ENCODE results near the gene COQ6.
"Not testable (repeated sequence)": the region's sequence is repeated elsewhere in the genome, so short reads cannot be mapped to it uniquely, and the experiment has no call there.

The COQ6 gene

DNA sequence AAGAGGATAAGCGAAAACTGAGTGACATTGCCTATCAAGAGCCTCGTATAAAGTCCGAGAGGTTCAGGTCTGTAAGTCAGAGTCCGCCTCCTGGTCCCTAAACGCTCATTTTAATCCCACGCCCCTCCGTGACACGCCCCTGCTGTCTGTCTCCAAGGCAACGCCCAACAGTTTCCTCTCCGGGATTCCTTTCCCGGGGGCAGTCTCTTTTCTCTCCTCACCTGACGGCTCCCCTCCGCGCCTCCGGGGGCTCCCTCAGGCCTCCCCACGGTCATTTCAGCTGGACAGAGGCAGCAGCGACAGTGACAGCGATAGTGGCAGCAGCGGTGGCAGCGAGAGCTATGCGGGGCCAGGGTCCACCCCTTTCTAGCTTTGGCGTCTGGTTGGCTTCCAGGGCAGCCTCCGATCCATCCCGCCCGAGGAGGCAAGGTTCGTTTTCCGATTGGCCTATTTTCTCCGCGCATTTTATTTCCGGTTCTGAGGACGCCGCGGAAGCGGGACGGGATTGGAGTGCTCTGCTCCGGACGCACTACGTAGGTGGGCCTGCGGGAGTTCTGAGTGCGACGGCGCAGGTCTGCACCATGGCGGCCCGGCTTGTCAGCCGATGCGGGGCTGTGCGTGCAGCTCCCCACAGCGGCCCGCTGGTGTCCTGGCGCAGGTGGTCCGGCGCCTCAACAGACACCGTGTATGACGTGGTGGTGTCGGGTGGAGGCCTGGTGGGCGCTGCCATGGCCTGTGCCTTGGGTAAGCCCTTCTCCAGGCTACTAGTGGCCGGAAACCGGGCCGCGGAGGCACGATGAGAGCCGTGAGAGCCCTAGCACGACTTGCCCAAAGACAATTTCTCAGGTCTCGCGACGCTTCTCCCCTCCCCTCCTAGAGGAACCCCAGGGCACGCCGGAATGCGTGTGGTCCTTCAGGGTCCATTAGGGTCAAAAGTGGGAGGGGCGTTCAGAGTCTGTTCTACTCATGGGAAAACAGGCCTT lies at the start of gene COQ6, which contains the start of gene FAM161B:
Gene COQ6 (plus strand): TSS at position 551 of the 983 bp plus-strand sequence. CDS start 31 bp downstream, at position 582.
Gene FAM161B (minus strand): TSS at position 343 of the 983 bp plus-strand sequence. CDS start 68 bp downstream, at position 275.
- peak; percentile 98 for DNase-seq

DNA sequence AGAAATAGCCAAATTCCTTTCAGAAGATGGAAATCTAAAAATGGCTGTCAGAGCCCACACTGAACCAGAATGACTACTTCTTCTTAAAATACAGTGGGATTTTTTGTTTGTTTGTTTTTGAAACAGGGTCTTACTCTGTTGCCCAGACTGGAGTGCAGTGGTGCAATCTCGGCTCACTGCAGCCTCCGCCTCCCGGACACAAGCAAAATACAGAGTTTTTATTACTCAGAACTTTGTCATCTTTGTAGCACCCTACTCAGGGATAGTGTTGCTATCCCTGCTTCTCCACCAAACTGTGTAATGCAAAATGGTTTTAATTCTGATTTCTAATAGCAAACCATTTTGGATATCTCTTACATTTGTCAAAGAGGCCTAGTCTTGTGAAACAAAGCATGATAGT lies 47.1 kb upstream of the COQ6 start:
- DNase-seq, result no peak

DNA sequence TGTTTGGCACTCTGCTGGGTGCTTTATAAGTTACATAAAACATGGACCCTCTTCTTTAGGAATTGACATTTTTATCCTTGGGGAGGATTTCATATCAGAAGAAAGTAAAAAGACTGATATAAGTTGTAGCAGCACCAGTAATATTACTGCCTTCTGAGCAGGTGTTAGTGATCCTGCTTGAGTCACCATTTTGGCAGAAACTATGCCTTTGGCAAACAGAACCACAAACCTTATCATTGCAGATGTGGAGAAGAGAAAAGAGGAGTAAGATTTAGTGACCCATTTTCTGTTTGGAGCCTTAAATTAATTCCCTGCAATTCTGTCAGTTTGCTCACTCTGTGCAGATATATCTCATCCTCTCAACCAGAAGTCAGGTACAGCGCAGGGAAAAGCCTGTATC lies 40.4 kb upstream of the COQ6 start:
- DNase-seq, result no peak

DNA sequence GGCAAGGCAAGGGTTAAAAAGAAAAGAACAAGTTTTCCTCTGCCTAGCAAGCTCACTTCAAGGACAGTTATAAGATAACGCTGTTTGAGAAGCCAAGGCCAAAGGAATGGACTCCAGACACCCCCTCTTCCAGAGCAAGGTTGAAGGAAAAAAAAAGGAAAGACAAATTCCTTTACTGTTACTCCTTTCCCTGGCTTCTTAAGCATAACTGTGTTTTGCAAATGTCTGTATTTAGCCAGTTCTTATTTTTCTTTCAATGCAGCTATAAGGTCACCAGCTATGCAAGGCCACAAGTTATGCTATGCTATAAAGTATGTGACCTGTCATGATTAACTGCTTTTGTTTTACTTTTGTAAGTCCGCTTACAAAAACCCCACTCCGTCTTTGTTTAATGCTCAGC lies 36.8 kb upstream of the COQ6 start:
- DNase-seq, result no peak

DNA sequence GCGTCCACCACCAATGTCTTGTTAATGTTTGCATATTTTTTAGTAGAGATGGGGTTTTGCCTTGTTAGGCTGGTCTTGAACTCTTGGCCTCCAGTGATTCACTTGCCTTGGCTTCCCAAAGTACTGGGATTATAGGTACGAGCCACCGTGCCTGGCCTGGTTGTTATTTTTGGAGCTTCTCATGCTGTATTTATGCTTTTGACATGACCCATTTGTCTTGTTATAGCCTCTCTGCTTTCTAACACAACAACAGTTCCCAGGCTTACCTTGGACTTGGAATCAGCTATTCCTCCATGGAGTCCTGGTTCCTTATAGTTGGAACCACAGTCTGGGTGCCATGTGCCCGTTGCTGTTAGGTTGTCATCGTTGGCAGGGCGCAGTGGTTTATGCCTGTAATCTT lies 33.8 kb upstream of the COQ6 start:
- no peak for DNase-seq

DNA sequence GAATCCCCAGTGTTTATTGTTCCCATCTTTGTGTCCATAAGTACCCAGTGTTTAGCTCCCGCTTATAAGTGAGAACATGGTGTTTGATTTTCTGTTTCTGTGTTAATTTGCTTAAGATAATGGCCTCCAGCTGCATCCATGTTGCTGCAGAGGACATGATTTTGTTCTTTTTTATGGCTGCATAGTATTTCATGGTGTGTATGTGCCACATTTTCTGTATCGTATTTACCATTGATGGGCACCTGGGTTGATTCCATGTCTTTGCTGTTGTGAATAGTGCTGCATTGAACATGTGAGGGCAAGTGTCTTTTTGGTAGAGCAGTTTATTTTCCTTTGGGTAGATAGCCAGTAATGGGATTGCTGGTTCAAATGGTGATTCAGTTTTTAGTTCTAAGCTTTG lies 30.6 kb upstream of the COQ6 start:
- DNase-seq, result not testable (repeated sequence)

DNA sequence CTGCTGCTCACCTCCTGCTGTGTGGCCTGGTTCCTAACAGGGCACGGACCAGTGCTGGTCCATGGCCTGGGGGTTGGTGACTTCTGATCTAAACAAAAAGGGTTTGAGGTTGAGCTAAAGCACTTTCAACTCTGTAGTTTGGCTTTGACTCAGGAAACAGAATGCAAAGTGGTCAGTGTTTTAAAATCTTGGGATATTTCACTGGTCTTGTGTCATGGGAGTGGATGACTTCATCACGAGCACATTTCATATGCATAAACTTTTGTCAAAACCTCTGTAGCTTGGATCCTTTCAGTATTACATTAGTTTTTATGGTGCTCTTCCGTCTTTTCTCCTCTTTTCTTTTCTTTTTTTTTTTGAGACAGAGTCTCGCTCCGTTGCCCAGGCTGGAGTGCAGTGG lies 25.8 kb upstream of the COQ6 start:
- no peak for DNase-seq

DNA sequence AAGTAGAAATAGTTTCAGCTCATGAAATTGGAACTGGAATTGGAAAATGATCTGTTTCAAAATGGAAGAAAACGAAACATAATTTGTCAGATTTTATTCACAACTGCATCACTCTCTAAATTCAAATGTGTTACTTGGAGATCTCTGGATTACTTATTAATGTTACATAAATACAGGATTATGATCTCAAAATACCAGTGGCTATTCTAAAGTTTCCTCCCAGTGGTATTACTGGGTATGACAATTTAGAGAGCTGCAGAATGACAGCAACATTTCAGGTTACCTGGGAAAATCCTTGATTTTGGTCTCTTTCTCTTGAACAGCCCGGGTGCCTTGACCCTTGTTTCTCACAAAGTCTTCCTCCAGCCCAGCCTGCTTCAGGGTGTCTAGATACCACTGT lies 14.4 kb upstream of the COQ6 start:
- DNase-seq, result peak; percentile 29 to 35

DNA sequence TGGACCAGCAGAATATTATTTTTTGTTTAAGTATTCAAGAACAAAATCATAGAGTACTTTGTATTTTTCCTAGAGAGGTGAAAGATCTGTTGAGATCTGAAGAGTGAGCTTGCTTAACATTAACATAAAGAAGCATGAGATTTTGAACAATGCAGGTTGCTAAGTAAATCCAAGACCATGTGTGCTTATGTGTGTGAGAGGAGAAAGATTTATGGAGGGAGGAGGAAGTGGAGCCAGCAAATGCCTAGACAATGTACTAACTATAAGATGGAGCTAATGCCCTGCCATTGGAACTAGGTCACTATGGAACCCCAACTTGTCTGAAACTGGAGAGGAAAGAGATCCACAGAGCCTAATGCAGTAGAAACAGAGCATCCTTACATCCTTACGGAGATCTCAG lies 13.6 kb upstream of the COQ6 start:
- DNase-seq, result no peak

DNA sequence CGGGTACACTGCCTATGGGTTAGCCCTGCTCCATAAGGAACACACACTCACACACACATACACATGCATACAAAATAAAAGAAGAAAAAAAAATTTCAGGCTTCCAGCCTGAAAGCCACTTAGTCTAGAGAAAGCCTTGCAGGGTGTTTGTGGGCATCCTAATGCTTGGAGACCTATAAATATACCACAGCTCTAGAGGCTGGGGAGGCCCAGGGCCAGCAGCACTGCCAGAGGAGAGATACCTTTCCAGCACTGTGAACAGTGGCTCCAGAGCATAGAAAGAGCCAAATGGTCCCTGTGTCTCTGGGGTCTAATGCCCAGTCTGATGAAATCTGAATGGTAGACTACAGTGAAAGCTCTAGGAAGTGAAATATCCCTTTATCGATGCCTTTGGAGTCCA lies 13.1 kb upstream of the COQ6 start:
- DNase-seq, result no peak

DNA sequence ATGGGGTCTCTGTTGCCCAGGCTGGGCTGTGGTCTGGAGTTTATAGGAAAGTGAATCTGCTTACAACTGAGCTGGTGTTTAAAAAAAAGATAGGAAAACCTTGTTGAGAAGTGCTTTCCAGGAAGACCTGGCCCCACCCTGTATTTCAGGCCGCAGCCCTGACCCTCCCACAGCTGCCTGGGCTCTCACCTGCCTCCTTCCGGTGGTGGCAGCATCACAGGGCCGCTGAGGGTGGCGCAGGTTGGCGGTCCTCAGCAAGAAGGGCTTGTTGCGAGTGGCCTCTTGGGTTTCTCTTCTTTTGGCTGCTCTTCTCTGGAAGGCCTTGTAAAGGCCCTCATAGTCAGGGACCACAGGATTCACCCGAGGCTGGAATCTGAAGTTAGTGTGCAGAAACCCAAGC lies 7.9 kb upstream of the COQ6 start:
- no peak for DNase-seq

DNA sequence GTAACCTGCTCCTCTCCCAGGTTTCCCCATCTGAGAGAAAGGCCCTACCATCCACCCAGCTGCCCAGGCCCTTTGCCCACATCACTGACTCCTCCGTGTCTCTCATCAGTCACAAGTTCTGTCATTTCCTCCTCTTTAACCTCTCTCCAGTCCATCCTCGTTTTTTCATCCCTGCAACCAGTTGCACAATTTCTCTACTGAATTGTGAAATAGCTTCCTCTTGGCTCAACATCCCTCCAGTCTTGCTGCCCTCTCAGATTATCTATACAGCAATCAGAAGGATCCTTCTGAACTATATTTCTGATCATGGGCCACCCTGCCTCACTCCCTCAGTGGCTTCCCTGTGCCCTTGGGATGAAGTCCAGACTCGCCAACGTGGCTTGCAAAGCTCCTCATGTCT lies 7.0 kb upstream of the COQ6 start:
- peak; percentile 88 to 94 for DNase-seq

DNA sequence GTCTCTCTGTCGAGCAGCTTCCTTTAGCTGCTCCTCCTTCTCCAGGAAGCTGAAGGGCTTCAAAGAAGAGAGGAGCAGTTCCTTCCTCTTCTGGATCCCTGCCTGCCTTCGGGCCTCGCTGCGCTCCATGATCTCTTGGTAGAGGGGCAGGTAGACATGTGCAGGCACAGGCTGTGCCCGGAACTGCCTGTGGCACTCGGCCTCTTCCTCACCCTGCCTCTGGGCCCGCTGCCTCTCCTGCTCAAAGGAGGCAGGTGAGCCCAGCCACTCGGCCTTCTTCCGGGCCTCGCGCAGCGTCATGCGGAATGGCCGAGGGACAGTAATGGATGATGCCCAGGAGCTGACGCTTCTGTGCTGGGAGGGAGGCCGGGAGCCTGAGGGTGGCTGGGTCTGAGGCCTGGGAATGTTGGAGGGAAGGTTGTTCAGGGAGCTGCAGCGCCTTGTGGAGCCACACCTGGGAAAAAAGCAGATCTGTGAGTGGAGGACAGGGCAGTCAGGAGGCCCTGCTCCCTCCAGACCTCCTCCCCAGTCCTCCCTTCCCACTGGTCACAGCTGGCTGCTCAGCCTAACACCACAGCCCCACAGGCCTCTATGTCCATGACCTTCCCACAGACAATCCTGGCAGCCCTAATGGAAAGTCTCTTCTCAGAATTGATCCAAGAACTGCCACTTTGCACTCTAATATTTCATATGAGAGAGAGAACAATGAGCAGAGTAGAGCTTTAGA lies 5.5 kb upstream of the COQ6 start:
- DNase-seq, result peak; percentile 35 to 41

DNA sequence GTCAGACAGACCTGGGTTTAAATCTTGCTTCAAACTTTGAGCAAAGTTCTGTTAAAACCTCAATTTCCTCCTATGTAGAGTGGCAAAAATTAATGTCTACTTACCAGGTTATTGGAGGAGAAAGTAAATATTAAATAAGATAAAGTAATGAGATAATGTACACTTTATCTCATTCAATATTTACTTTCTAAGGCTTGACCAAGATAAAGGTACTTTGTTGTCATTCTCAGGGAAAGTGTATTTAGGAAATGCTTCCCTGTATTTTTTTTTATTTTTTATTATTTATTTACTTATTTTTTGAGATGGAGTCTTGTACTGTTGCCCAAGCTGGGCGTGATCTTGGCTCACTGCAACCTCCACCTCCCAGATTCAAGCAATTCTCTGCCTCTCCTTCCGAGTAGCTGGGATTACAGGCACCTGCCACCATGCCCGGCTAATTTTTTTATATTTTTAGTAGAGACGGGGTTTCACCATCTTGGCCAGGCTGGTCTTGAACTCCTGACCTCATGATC lies 4.9 kb upstream of the COQ6 start:
- no peak for DNase-seq

DNA sequence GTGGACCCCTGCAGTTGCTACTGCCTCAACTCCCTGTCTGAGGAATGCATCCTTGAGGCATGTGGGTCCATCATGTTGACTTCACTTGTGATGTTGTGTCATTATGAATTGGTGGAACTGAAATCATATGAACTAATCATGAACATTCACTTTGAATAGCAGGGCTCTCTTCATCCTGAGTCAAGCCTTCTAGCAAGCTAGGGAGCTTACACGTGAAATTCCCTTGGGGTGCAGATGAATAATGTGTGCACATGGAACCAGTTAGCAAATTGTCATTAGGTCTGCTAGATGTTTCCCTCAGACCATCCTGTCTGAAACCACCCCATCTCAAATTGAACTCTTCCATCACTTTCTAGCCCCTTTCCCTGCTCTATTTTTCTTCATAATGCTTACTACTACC lies 3.6 kb downstream of the COQ6 start:
- DNase-seq, result no peak

DNA sequence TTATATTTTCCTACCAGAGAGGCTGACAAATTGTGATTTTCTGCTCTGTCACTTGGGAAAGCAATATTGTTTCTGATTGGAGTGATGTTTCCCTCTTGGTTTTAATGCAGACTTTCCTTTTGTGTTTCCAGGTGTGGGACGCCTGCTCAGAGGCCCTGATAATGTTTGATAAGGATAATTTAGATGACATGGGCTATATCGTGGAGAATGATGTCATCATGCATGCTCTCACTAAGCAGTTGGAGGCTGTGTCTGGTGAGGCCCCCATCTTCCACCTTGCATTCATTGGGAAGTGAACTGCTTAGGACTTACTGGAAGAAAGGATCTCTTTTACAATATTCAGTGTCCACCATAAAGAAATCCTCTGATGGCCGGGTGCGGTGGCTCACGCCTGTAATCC lies 5.6 kb downstream of the COQ6 start:
- no peak for DNase-seq

DNA sequence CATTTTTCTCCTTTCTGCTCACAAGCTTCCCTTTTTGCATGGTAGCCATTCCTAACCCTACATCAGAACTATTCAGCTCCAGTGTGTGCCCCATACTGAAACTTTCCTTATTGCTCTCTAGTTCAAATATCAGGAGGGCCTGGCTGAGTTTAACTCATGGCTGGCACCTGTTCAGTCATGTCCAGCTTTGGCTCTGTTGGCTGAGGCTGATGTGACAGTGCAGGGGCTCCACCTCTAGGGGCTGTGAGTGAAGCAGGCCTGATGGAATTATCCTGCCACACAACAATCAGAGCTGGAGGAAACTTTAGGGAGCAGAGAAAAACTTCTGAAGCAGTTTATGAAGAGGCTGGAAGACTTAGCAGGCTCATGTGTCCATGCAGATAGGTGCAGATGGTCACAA lies 8.5 kb downstream of the COQ6 start:
- DNase-seq, result no peak

DNA sequence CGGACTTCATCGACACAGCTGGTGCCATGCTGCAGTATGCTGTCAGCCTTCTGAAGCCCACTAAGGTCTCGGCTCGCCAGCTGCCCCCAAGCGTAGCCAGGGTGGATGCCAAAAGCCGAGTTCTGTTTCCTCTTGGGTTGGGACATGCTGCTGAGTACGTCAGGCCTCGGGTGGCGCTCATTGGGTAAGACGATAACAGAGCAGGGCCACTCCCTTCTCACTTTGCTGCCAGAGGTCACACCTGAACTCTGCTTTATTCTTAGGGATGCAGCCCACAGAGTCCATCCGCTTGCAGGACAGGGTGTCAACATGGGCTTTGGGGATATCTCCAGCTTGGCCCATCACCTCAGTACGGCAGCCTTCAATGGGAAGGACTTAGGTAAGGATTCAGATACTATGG lies 11.1 kb downstream of the COQ6 start:
- no peak for DNase-seq

DNA sequence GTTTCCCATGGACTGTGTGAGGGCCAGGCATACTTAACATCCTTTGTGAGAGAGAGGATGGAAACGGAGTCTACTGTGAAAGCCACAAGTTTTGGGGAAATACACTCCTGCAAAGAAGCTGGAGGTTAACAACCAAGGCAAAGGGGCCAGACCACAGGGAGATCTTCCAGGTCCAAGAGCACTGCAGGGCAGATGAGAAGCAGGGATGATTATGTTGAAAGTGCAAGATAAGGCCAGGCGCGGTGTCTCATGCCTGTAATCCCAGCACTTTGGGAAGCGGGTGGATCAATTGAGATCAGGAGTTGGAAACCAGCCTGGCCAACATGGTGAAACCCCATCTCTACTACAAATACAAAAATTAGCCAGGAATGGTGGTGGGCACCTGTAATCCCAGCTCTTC lies 15.1 kb downstream of the COQ6 start:
- no peak for DNase-seq

DNA sequence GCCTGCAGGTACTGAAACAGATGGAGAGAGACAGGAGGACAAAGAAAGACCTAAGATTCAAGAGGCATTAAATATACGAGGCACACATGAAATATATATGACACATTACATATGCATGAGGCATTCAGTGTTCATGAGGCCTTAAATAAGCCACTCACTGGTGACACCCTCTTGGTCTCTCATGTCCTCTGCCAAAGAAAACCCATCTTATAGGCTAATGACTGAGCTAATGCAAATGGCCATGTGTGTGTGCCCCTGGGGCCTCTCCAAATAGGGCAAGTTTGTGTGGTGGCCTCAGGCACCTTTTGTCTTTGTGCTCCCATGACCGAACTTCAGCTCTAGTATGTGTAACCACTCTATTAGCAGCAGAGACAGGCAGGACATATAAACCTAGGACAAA lies 18.8 kb downstream of the COQ6 start:
- DNase-seq, result no peak

DNA sequence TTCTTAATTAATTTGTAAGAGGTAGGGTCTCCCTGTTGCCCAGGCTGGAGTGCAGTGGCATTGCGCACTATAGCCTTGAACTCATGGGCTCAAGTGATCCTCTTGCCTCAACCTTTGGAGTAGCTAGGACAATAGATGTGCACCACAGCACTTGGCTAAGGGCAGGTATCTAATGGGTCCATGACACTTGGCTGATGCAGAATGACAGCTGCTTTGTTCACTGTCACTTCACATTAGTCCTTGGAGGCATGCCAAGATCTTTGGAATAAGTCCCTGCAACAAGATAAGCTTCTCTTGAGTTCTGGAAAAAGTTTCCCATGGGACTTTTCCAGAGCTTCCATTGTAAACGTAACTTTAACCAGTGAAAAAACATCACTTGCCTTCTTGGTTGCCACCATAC lies 23.4 kb downstream of the COQ6 start:
- no peak for DNase-seq

DNA sequence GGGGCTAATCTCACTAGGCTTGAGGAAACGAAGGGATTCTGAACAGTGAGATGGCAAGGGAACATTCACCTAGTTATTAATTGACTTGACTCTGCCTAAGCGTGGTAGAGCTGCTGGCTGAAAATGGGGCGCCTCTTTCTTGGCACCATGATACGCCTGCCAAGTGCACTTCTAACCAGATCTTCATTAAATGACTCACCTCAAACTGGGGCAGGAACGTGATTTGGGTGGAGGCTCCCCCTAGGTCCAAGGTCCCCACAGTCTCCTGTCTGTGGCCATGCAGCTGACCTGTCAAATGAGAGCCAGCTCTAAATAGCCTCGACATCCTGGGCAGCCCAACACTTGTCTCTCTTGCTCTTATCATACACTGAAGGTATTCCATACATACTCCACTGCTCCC lies 26.0 kb downstream of the COQ6 start:
- DNase-seq, result no peak

DNA sequence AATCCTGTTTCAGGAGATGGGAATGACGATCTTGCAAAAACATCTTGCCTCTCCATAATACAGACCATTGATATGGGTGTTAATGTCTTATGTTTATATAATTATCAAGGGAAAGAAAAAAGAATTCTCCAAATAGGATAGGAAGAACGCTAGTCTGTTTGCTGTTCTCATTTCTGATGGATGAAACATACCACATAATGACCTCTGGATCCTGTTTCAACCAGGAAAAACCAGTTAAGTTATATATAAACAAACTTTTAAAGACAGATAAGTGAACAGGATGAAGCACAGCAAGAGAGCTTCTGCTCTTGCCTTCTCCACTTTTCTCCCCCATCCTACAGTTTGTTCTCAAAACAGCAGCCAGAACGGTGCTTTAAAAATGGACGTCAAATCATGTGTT lies 27.8 kb downstream of the COQ6 start:
- DNase-seq, result no peak

DNA sequence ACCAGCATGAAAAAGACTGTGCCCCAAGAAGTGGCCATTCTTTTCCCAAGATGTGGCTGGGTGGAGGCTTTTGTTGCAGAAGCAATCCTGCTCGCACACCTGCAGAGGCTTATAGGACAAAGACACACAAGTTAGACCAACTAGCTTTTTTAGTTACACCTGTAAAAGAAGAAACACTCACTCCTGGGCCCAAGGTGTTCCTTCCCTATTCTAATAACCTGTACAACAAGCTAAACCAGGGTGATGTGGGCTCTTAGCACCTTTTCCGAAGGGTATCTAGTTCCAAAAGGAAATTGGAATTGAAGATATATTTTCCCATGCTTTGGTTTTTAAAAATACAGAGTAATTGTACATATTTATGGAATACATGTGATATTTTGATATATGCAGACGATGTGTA lies 38.0 kb downstream of the COQ6 start:
- DNase-seq, result no peak
